Measurements from ENCODE around the gene ACSM6. TPM values are rescaled to one million over a fixed set of nuclear protein-coding genes. Genes with fewer than 3 reads are reported as not detected.
A peak's percentile ranks its signal among the peaks of the same experiment; 100 is the strongest.

The ACSM6 gene
- total RNA-seq, 1 experiment from 2014 or later, result not detected

- Mint-ChIP-seq H3K36me3 (peaks cover 73% of the 10 kb centered on the region), H3K27me3 (ENCODE audit: low read depth) (no peaks in the 10 kb centered on the region), H3K4me1 (peaks cover 24% of the 10 kb centered on the region), H3K4me3 (no peak overlapping the region), H3K9me3 (peaks cover 8% of the 10 kb centered on the region), H3K27ac (no peak overlapping the region)
- ATAC-seq (no peak), DNase-seq (ENCODE audit: low spot score) (no peak)
- TF ChIP-seq NR3C1 (CRISPR knock-in tag; conservative IDR thresholded peaks at IDR 0.05; ENCODE audit: low read depth), result no peak
- no peak for TF ChIP-seq PRDM15 (CRISPR knock-in tag; IDR thresholded peaks at IDR 0.05)
- POLR2A ChIA-PET, result no interaction called here
- CTCF ChIA-PET, result interaction anchor here (2.3 to 3.3 kb wide), 3 partner anchors 31 to 121 kb away, joined by 13 to 69 read pairs (median 20); no protein-coding TSS in a partner anchor
Observed at GRCh38 chr10:95241533-95241932, 47.5 kb downstream of the ACSM6 start.

GRCh38 chr10:95242581-95243317 lies 48.7 kb downstream of the ACSM6 start:
- Mint-ChIP-seq H3K36me3 (peaks cover 65% of the 10 kb centered on the region), H3K4me1 (peaks cover 28% of the 10 kb centered on the region), H3K4me3 (no peak overlapping the region), H3K9me3 (peaks cover 8% of the 10 kb centered on the region), H3K27ac (peak overlapping the region; percentile 80; the same call in 1 of the 2 replicates), H3K27me3 (ENCODE audit: low read depth) (no peaks in the 10 kb centered on the region)
- TF ChIP-seq ZNF317 (CRISPR knock-in tag; IDR thresholded peaks at IDR 0.05; ENCODE audit: borderline replicate concordance, low read depth) (no peak), CTCF (IDR thresholded peaks at IDR 0.05) (0 out of 2 replicates have a peak, but pooled peaks have one; percentile 26), IRF1 (CRISPR knock-in tag; IDR thresholded peaks at IDR 0.05) (no peak), AR (CRISPR knock-in tag; IDR thresholded peaks at IDR 0.05) (no peak)
- CTCF ChIA-PET, result interaction anchor here (0.5 to 3.3 kb wide), 53 partner anchors 8 to 616 kb away, joined by 3 to 69 read pairs (median 5); partner anchors contain the start of gene ACSM6
- POLR2A ChIA-PET, result interaction anchor here (1.0 to 1.6 kb wide), 2 partner anchors 8 to 12 kb away, joined by 3 to 9 read pairs; no protein-coding TSS in a partner anchor
- peak; percentile 88 for ATAC-seq
- DNase-seq (ENCODE audit: low spot score), result peak; percentile 61

GRCh38 chr10:95243318-95243617 lies 49.2 kb downstream of the ACSM6 start:
- ChIA-PET POLR2A (interaction anchor here (1.0 to 1.6 kb wide), 2 partner anchors 8 to 12 kb away, joined by 3 to 9 read pairs; no protein-coding TSS in a partner anchor), CTCF (interaction anchor here (0.6 to 3.3 kb wide), 52 partner anchors 8 to 617 kb away, joined by 3 to 69 read pairs (median 5); partner anchors contain the start of gene ACSM6)
- DNase-seq (ENCODE audit: low spot score) (no peak), ATAC-seq (no peak)
- Mint-ChIP-seq H3K27me3 (ENCODE audit: low read depth) (no peaks in the 10 kb centered on the region), H3K4me1 (peaks cover 30% of the 10 kb centered on the region), H3K27ac (peak overlapping the region; percentile 35), H3K36me3 (peaks cover 60% of the 10 kb centered on the region), H3K9me3 (peaks cover 8% of the 10 kb centered on the region), H3K4me3 (no peak overlapping the region)
- no peak for TF ChIP-seq ATF6 (CRISPR knock-in tag; IDR thresholded peaks at IDR 0.05)
- no peak for TF ChIP-seq ZSCAN18 (CRISPR knock-in tag; IDR thresholded peaks at IDR 0.05)
- no peak for TF ChIP-seq OVOL2 (CRISPR knock-in tag; IDR thresholded peaks at IDR 0.05; ENCODE audit: borderline replicate concordance)
- TF ChIP-seq ELF4 (CRISPR knock-in tag; IDR thresholded peaks at IDR 0.05; ENCODE audit: low read depth), result no peak
- no peak for TF ChIP-seq MLX (CRISPR knock-in tag; IDR thresholded peaks at IDR 0.05)
- TF ChIP-seq IRF2 (CRISPR knock-in tag; IDR thresholded peaks at IDR 0.05; ENCODE audit: borderline replicate concordance, low read depth), result no peak
- TF ChIP-seq TEAD4 (CRISPR knock-in tag; IDR thresholded peaks at IDR 0.05), result no peak

All from WTC11 (cell line).